Neural progenitor cell (in vitro differentiated cells): ENCODE data around the gene UBE4A.

Source experiments
- EZH2phosphoT487 ChIP-seq: fragments of 200-600 bp; sonication (generic); IDR thresholded peaks from 2 replicates; pipeline ENCODE4 v1.6.1; 2017; ENCODE audit warnings: antibody characterized with exemption
- TF ChIP-seq, protein P1 (sequence below): fragments of 200-600 bp; sonication (generic); IDR thresholded peaks from 2 replicates; pipeline ENCODE4 v1.5.1; 2017; ENCODE audit warnings: antibody characterized with exemption, mild to moderate bottlenecking

DNA sequence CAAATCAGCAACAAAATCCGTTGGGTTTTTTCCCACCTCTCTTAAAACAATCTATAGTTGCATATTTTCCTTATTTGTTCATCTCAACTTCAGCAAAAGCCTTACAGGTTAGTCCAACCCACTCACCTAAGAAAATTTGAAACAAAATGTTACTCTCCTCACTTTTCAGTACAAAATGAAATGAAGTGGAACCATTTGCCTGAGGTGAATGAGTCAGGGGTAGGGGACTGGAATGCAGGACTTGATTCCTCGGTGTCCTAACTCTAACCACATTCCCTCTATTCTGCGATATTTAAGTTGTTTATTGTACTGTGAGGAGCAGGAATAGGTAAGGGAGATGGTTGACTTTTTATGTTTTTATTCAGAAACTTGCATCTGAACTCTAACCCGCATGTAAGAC, 58.4 kb downstream of the UBE4A start:
- TF ChIP-seq, protein P1, sequence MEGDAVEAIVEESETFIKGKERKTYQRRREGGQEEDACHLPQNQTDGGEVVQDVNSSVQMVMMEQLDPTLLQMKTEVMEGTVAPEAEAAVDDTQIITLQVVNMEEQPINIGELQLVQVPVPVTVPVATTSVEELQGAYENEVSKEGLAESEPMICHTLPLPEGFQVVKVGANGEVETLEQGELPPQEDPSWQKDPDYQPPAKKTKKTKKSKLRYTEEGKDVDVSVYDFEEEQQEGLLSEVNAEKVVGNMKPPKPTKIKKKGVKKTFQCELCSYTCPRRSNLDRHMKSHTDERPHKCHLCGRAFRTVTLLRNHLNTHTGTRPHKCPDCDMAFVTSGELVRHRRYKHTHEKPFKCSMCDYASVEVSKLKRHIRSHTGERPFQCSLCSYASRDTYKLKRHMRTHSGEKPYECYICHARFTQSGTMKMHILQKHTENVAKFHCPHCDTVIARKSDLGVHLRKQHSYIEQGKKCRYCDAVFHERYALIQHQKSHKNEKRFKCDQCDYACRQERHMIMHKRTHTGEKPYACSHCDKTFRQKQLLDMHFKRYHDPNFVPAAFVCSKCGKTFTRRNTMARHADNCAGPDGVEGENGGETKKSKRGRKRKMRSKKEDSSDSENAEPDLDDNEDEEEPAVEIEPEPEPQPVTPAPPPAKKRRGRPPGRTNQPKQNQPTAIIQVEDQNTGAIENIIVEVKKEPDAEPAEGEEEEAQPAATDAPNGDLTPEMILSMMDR = no peak
- TF ChIP-seq EZH2phosphoT487 = no peak
